Dedifferentiated amniotic fluid mesenchymal stem cell (primary cell): ENCODE data around the gene EHMT1.
"Not testable (repeated sequence)": the region's sequence is repeated elsewhere in the genome, so short reads cannot be mapped to it uniquely, and the experiment has no call there.

Experiments
- DNase-seq: peaks from one replicate; pipeline ENCODE4 v3.0.0-alpha.2; 2016; ENCODE audit errors: extremely low spot score

The EHMT1 gene

GRCh38 chr9:137804908-137805630, 186.3 kb downstream of the EHMT1 start:
- no peak for DNase-seq

GRCh38 chr9:137807721-137808703, 189.2 kb downstream of the EHMT1 start:
- no peak for DNase-seq

- DNase-seq: no peak
These were observed 190.3 kb downstream of the EHMT1 start for GRCh38 chr9:137809040-137809576.

- not testable (repeated sequence) for DNase-seq
These were observed 191.1 kb downstream of the EHMT1 start for GRCh38 chr9:137809726-137810450.

- DNase-seq: no peak
These were observed 192.6 kb downstream of the EHMT1 start for GRCh38 chr9:137811283-137811870.

GRCh38 chr9:137812356-137813023, 193.7 kb downstream of the EHMT1 start:
- DNase-seq: no peak

DNA sequence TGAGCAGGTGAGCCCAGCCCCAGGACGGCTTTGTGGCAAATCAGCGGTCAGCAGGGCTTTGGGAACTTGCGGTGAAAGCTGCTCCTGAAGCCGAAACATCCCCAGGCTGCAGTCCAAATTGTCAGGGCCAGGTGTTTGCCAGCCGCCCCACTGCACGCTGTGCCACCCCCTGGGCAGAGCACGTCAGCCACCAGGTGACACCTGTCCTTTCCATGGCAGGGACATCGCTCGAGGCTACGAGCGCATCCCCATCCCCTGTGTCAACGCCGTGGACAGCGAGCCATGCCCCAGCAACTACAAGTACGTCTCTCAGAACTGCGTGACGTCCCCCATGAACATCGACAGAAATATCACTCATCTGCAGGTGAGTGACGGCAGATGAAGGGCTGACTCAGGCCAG, 194.4 kb downstream of the EHMT1 start:
- DNase-seq: no peak

GRCh38 chr9:137813651-137814415, 195.0 kb downstream of the EHMT1 start:
- no peak for DNase-seq

GRCh38 chr9:137814436-137814835, 195.6 kb downstream of the EHMT1 start:
- DNase-seq: no peak

GRCh38 chr9:137814841-137815240, 196.0 kb downstream of the EHMT1 start:
- DNase-seq: no peak

DNA sequence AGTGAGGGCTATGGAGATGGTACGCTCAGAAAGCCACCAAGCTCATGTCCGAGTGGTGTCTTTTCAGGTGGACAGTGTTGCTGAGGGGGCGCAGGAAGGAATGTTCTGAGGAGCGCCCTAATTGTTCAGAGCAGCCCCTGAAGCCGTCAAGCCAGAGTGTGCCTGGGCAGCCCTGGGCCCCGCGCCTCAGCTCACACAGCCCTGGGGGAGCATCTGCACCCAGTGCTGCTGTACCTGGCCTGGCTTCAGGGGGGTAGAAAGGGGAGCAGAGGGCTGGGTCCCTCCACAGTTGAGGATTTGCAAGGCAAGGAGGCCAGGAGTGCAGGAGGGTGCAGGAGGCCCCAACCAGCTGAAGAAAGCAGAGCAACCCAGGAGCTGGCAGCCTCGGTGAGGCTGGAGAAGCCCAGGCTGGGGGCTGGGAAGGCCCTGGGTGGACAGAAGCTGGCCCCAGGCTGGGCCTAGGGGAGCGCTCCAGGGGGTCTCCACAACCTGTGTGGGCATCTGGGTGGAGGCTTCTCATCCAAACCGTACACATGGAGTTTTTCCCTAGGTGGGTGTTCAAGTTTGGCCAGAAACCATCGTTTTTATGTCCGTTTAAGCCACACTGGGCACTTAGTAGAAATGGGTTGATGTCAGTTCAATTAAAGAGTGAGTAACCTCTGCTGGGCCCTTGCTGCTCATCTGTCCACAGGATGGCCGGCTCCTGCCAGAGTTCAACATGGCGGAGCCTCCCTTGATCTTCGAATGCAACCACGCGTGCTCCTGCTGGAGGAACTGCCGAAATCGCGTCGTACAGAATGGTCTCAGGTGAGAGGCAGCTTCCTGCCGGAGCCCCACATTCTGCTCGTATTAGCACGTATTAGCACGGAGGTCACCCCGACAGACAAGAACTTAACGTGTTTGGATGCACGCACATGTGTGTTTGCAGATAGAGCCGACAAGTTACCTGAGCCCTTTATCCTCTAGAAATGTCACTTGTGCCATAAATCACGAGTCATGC, 196.8 kb downstream of the EHMT1 start:
- no peak for DNase-seq

DNA sequence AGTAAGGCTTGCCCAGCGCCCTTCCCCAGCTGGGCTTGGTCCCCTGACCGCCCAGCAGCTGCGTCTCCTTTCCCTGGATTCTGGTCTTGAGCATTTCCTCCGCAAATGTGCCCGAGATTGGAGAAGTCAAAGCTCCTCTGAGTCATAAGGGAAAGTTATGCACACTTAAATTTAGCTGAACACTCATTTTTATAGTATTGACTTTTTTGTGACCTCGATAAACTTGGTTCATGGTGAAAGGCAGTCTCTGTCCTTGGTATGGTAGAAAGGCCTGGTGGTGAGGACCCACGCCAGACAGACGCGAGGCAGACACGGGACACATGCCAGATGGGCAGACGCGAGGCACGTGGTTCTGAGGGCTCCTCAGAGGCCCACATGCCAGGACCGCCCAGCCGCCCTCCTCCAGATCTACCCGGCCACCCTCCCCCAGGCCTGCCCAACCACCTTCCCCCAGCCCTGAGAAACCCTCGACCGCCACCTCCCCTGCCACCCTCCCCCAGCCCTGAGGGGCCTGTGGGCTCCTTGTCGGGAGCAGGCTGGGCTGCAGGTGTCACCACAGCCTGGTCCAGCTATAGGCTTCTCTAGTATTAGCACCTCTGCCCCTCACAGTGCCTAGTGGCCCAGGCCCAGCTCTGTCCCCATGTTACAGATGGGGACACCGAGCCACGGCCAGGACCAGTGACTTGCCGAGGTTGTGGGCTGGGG, 197.9 kb downstream of the EHMT1 start:
- DNase-seq: no peak

- no peak for DNase-seq
These were observed 198.7 kb downstream of the EHMT1 start for GRCh38 chr9:137817236-137818200.

DNA sequence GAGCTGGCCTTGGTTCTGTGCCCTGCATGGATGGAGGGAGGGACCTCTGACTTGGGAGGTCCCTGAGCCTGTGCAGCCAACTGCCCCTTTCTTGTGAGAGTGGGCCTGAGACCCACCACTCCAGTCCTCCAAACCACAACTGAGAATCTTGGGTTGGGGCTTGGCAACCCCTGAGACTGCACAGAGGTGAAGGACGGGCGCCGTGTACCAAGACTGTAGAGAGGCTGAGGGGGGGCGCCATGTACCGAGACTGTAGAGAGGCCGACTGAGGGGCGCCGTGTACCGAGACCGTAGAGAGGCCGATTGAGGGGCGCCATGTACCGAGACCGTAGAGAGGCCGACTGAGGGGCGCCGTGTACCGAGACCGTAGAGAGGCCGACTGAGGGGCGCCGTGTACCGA, 199.5 kb downstream of the EHMT1 start:
- DNase-seq: no peak

DNA sequence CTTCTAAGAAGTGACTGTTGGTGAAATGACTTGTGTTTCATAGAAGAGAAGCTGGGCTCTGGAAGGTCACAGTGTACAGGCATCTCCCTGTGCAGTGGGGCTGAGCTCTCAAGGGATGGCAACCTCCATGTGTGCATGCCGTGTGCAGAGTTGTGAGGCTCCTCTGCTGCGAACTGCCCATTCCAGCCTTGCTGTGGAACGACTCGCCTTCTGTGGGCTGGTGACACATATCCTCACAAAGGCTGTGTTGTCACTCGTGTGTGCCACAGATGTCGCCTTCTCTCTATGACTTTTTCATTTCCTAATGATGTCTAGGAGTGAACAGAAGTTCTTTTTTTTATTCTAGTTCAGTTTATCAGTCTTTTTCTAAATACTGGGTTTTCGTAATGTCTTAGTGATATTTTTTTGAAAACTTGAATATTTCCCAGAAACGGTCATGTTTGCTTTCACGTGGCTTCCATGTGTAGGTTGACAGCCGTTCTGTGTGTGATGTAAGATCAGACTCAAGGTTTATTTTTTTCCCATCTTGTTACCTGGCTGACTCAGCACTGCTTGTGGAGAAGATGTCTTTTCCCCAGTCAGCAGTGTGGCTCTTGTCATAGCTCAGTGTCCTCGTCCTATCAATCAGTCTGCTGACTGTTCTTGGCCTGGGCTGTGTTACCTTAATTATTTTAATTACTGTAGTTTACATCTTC, 201.5 kb downstream of the EHMT1 start:
- DNase-seq: no peak

- no peak for DNase-seq
These were observed 205.4 kb downstream of the EHMT1 start for GRCh38 chr9:137823986-137824771.
